MM.1S (cell line): ENCODE results near the gene PDE12.

Experiments
- DNase-seq: peaks from one replicate; pipeline ENCODE4 v3.0.0-alpha.2; 2015
- H2AFZ ChIP-seq: fragments of 300-600 bp; sonication (generic); 2 replicates; pipeline ENCODE4 v1.6.0; 2016; ENCODE audit warnings: antibody characterized with exemption, low read length
- H3F3A ChIP-seq: fragments of 300-600 bp; sonication (generic); 2 replicates; pipeline ENCODE4 v1.6.1; 2016; ENCODE audit warnings: mild to moderate bottlenecking, antibody characterized with exemption, low read length, moderate library complexity, mixed read lengths; ENCODE audit not compliant: insufficient read depth
- H3K27ac ChIP-seq: fragments of 300-600 bp; sonication (generic); 2 replicates; pipeline ENCODE4 v1.5.1; 2016; ENCODE audit warnings: mild to moderate bottlenecking, low read length
- H3K27me3 ChIP-seq: fragments of 300-600 bp; sonication (generic); replicated peaks from 2 replicates; pipeline ENCODE4 v1.6.0; 2016; ENCODE audit warnings: low read length; ENCODE audit not compliant: insufficient read depth
- H3K36me3 ChIP-seq: fragments of 300-600 bp; sonication (generic); replicated peaks from 2 replicates; pipeline ENCODE4 v1.6.1; 2016; ENCODE audit warnings: mild to moderate bottlenecking, low read length, mixed read lengths; ENCODE audit not compliant: insufficient read depth
- H3K4me1 ChIP-seq: fragments of 300-600 bp; sonication (generic); 2 replicates; pipeline ENCODE4 v1.6.1; 2016; ENCODE audit warnings: low read length, mixed read lengths
- H3K4me2 ChIP-seq: fragments of 300-600 bp; sonication (generic); 2 replicates; pipeline ENCODE4 v1.6.0; 2016; ENCODE audit warnings: low read depth, low read length
- H3K4me3 ChIP-seq: fragments of 300-600 bp; sonication (generic); 2 replicates; pipeline ENCODE4 v1.5.1; 2016; ENCODE audit warnings: low read length, mixed read lengths
- H3K79me2 ChIP-seq: fragments of 300-600 bp; sonication (generic); 2 replicates; pipeline ENCODE4 v1.6.1; 2016; ENCODE audit warnings: mixed run types, low read length, mixed read lengths
- H3K9ac ChIP-seq: fragments of 300-600 bp; sonication (generic); 2 replicates; pipeline ENCODE4 v1.6.1; 2016; ENCODE audit warnings: low read length, mixed read lengths
- H3K9me2 ChIP-seq: fragments of 300-600 bp; sonication (generic); replicated peaks from 2 replicates; pipeline ENCODE4 v1.6.1; 2016; ENCODE audit warnings: mild to moderate bottlenecking, low read length, mixed read lengths; ENCODE audit not compliant: insufficient read depth
- H3K9me3 ChIP-seq: fragments of 300-600 bp; sonication (generic); replicated peaks from 2 replicates; pipeline ENCODE4 v1.6.1; 2016; ENCODE audit warnings: mild to moderate bottlenecking, low read length, mixed read lengths; ENCODE audit not compliant: insufficient read depth
- H4K20me1 ChIP-seq: fragments of 300-600 bp; sonication (generic); 2 replicates; pipeline ENCODE4 v1.6.1; 2016; ENCODE audit warnings: mild to moderate bottlenecking, low read length, moderate library complexity, mixed read lengths; ENCODE audit not compliant: insufficient read depth
- CTCF ChIP-seq: fragments of 300-600 bp; sonication (generic); IDR thresholded peaks from 2 replicates; pipeline ENCODE4 v1.5.1; 2016; ENCODE audit warnings: antibody characterized with exemption, low read length, mixed read lengths
- EZH2 ChIP-seq: fragments of 300-600 bp; sonication (generic); optimal IDR thresholded peaks from 2 replicates; pipeline ENCODE3; 2017; ENCODE audit warnings: low read depth, mild to moderate bottlenecking, antibody characterized with exemption, low read length, mixed read lengths
- EZH2phosphoT487 ChIP-seq: fragments of 300-600 bp; sonication (generic); IDR thresholded peaks from 2 replicates; pipeline ENCODE4 v1.6.1; 2018; ENCODE audit warnings: antibody characterized with exemption, low read length

The PDE12 gene

GRCh38 chr3:57592306-57592705, 36.2 kb downstream of the PDE12 start:
- no peak for DNase-seq
- H3K27ac ChIP-seq = no peak overlapping the region
- H2AFZ ChIP-seq = no peak overlapping the region
- H3K36me3 ChIP-seq = no peaks in the 10 kb centered on the region; the same call in 1 of the 2 replicates
- no peak overlapping the region for H3K4me2 ChIP-seq
- TF ChIP-seq EZH2 = no peak
- TF ChIP-seq CTCF = no peak
- no peak for TF ChIP-seq EZH2phosphoT487
- H4K20me1 ChIP-seq = peaks cover 18% of the 10 kb centered on the region
- H3K9me3 ChIP-seq = no peaks in the 10 kb centered on the region
- H3K4me1 ChIP-seq = peaks cover 14% of the 10 kb centered on the region; the same call in 1 of the 2 replicates
- no peaks in the 10 kb centered on the region for H3K9me2 ChIP-seq
- no peak overlapping the region for H3K4me3 ChIP-seq
- peaks cover 95% of the 10 kb centered on the region for H3K79me2 ChIP-seq
- peaks cover 12% of the 10 kb centered on the region for H3F3A ChIP-seq
- H3K27me3 ChIP-seq = no peaks in the 10 kb centered on the region
- H3K9ac ChIP-seq = no peak overlapping the region

- peaks cover 14% of the 10 kb centered on the region; the same call in 1 of the 2 replicates for H3K4me1 ChIP-seq
- TF ChIP-seq EZH2phosphoT487 (no peak), CTCF (no peak), EZH2 (no peak)
- H3K27me3 ChIP-seq = no peaks in the 10 kb centered on the region
- no peak overlapping the region for H2AFZ ChIP-seq
- no peaks in the 10 kb centered on the region for H3K9me2 ChIP-seq
- peaks cover 18% of the 10 kb centered on the region for H4K20me1 ChIP-seq
- no peak overlapping the region for H3K4me3 ChIP-seq
- H3K27ac ChIP-seq = no peak overlapping the region
- peaks cover 88% of the 10 kb centered on the region for H3K79me2 ChIP-seq
- peak overlapping the region; percentile 99; the same call in 1 of the 2 replicates for H3K9ac ChIP-seq
- H3K36me3 ChIP-seq = no peaks in the 10 kb centered on the region; the same call in 1 of the 2 replicates
- H3K9me3 ChIP-seq = no peaks in the 10 kb centered on the region
- no peak for DNase-seq
- peaks cover 21% of the 10 kb centered on the region for H3F3A ChIP-seq
- peak overlapping the region; percentile 97; the same call in 1 of the 2 replicates for H3K4me2 ChIP-seq
Measured at GRCh38 chr3:57594144-57594543, 38.1 kb downstream of the PDE12 start.

- Histone ChIP-seq H3K4me1 (peaks cover 14% of the 10 kb centered on the region; the same call in 1 of the 2 replicates), H4K20me1 (peaks cover 18% of the 10 kb centered on the region), H3K27me3 (no peaks in the 10 kb centered on the region), H3K9me3 (no peaks in the 10 kb centered on the region), H3K27ac (no peak overlapping the region), H3K9me2 (no peaks in the 10 kb centered on the region), H3F3A (peaks cover 21% of the 10 kb centered on the region), H3K4me3 (peak overlapping the region; percentile 100), H3K79me2 (peaks cover 84% of the 10 kb centered on the region), H2AFZ (no peak overlapping the region), H3K9ac (peak overlapping the region; percentile 99; the same call in 1 of the 2 replicates), H3K4me2 (peak overlapping the region; percentile 97), H3K36me3 (no peaks in the 10 kb centered on the region; the same call in 1 of the 2 replicates)
- DNase-seq = no peak
- TF ChIP-seq EZH2 (no peak), EZH2phosphoT487 (no peak), CTCF (no peak)
Measured at GRCh38 chr3:57594576-57594975, 38.5 kb downstream of the PDE12 start.
